Skin of body (tissue), 2 donors: ENCODE data around the gene AP5S1. TPM values are rescaled to one million over a fixed set of nuclear protein-coding genes. Genes with fewer than 3 reads are reported as not detected.

Experiments
- DNase-seq: peaks from one replicate; lab custom pipeline; 2025; lab: John Stamatoyannopoulos, UW
- total RNA-seq: library from RNA; depleted of rRNA; stranded (reverse); fragments of >200 nt; gene quantifications from one replicate; pipeline ENCODE4 v1.2.3, GENCODE V29; 2014

The AP5S1 gene, protein sequence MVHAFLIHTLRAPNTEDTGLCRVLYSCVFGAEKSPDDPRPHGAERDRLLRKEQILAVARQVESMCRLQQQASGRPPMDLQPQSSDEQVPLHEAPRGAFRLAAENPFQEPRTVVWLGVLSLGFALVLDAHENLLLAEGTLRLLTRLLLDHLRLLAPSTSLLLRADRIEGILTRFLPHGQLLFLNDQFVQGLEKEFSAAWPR
- total RNA-seq, result 5.8 TPM

- peak; percentile 95 for DNase-seq
Measured at GRCh38 chr20:3820048-3820900, at the start of gene AP5S1. Gene AP5S1 (plus strand): TSS chr20:3820547. CDS start chr20:3822118, 1,571 bp downstream.

- no peak for DNase-seq
Measured at GRCh38 chr20:3771552-3772058, 48.7 kb upstream of the AP5S1 start.

DNA sequence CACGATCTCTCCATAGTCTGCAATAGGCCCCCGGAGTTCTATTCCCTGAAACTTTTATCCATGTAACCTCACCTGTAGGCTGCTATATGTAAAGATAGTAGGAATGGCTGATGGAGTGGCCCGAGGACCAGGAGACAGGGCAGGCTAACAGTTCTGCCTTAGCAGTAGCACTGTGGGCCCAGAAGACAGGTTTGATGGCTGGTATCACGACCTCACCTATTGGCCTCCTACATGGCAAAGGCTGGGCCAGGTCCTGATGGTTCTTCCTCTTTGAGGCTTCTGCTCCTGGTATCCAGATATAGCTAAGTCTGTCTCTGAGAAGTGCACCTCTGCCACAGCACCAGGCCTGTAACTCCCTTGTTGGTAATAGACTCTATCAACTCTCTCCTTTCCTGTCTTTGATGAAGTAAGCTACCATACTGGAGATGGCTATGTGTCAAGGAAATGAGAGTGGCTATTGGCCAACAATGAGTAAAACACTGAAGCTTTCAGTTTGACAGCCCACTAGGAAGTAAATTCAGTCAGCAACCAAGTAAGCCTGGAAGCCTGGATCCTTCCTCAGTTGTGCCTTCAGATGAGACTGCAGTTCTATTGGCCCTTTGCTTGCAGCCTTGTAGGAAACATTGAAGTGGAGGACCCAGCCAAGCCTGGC is 44.8 kb upstream of the AP5S1 start:
- DNase-seq, result no peak

GRCh38 chr20:3777381-3777715 is 43.0 kb upstream of the AP5S1 start:
- no peak for DNase-seq

DNA sequence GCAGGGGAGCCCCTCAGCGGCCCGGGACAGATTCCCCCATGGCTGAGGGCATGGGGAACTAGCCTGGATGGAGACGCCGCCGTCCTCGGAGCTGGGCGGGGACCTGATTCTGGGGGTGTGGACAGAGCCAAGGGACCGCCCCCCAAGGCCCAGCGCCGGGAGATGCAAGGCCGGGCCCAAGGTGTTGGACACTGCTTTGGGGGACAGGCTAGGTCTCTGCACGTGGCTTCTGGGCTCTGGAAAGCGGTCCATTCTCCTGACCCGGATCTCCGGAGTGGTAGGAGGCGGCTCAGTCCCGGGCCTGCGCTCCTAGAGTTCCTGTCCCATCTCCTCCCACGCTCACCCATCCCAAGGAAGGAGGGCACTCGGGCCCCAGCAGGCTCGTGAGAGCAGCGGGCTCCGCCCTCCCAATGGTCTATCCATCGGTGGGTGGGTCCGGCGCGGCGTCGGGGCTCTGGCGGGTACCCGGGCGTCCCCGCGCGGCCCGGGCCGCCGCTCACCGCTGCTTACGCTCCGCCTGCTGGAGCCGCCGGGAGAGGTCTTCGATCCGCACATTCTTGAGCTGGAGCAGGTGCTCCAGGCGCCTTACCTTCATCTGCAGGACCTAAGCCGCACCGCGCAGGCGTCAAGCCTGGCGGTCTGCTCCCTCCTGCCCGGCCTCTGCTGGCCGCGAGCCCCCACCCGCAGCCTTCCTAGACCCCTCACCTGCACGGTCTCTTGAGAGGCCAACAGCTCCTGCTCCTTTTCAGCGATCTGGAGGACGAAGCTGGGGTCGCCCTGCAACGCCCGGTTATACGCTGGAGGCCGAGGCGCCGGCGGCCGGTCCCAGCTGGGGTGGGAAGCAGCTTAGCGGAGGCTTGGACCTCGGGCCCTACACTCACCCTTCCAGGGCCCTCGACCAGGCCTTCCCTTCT is 42.4 kb upstream of the AP5S1 start:
- DNase-seq, result no peak

GRCh38 chr20:3778976-3779375 is 41.4 kb upstream of the AP5S1 start:
- no peak for DNase-seq

DNA sequence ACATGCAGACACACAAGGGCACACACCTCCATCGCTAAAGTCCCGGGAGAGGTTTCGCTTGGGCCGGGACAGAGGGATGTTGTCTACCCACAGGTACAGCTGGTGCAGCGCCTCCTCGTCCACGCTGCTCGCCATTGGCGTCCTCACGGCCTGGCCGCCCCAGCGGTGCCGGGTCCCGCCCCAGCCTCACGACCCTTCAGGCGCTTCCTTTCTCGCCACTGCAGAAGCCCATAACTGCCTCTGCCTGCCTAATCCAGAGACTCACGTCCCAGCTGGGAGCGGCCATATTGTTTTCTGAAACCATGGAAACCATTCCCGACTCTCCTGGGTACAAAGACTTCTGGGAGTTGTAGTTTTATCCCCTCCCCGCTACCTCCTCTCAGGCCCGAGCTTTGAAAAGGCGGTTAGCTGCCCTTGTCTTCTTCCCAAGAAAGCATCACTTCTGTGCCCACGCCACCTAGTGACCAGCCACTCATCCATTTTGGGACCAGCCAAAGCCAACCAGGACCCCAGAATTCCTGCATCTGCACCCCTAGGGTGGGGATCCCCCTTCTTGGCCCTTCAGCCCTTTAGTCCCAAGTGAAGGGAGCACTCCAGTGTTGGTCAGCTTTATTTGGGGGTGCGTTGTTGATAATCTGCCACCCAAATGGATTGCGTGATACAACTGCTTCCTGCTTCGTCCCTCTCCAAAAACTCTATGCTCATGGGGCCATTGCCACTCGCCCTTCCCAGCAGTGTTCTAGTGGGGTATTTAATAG is 39.0 kb upstream of the AP5S1 start, which contains the start of gene SPEF1:
TSS of gene SPEF1 (minus strand) at position 296 of the 758 bp plus-strand sequence. CDS start at position 135, 161 bp downstream.
- peak; percentile 90 for DNase-seq

GRCh38 chr20:3782597-3782996 is 37.8 kb upstream of the AP5S1 start:
- no peak for DNase-seq

GRCh38 chr20:3783068-3783489 is 37.3 kb upstream of the AP5S1 start:
- no peak for DNase-seq

DNA sequence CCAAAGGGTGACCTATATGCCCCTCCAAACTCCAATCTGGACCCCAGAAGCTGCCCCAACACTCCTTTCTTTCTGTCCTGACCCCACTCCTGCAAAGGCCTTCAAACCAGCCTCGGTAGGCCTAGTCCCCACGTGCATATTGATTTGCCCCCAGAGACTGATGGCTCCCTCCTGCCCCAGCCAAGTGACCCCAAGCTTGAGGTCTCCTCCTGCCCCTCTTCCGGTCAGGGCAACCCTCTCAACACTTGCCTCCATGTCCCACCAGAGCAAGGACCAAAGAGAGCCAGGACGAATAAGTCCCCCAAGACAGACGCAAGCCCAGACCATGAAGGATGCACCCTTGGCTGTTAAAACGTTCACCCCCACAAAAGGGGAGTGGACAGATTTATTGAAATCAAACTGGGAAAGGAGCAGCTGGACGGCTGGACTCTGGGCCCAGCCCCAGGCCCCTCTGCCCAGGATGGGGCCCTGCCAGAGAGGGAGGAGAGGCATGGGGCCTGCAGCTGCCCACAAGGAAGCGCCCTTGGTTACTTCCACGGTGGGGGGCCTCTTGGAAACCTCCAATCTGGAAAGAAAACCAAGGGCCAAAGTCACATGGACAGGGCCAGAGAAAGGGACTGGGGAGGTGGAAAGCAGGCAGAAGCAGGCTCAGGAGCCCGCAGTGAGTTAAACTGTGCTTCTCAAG is 36.7 kb upstream of the AP5S1 start:
- no peak for DNase-seq

DNA sequence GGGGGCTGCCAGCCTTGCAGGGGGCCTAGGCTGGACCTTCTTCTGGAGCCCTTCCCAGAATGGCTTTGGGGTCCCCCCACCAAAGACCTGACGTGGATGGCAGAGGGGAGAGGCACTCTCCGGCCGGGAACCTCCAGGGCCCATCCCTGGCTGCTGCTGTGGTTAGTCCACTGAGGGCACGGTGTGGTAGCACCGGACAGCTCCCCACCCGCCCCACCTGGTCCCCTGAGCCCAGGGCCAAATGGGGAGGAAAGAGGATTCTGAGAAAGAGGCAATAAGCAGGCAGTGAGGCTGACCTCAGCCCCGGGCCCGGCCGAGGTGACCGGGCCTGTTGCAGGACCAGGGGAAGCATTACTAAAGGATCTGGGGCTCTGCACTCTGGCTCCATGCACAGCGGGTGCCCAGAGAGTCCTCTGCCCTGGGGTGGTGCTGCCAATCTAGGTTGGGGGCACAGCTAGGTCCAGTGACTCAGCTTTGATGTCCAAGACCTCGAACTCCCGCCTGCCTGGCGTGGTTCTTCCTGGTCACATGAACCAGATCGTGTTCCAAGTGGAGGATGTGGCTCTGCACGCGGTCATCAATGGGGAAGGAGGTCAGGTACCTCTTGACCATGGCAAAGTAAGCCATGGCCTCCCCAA is 36.0 kb upstream of the AP5S1 start:
- DNase-seq, result no peak

- DNase-seq, result no peak
Measured at GRCh38 chr20:3784863-3785239, 35.5 kb upstream of the AP5S1 start.

- DNase-seq, result no peak
Measured at GRCh38 chr20:3785240-3786125, 34.9 kb upstream of the AP5S1 start.

DNA sequence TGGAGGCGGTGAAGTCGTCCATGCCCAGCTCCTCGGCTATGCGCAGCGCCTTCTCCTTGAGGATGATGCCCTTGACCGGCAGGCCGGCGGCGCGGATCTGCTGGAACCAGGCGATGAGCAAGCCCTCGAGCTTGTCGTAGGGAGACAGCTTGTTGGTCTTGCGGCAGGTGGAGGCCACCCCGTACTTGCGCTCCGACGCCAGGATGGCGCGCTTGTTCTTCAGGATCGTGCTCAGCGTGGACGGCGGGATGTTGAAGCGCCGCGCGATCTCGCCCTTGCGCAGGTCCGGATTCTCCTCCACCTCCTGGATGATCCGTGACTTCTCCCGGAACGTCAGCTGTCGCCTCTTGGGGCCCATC is 34.2 kb upstream of the AP5S1 start:
- DNase-seq, result no peak

- DNase-seq, result peak; percentile 85
Measured at GRCh38 chr20:3786665-3787323, 33.6 kb upstream of the AP5S1 start, which contains the start of gene CENPB. Gene CENPB (minus strand): TSS chr20:3786740. CDS start chr20:3786483, 257 bp downstream.

GRCh38 chr20:3787324-3788014 is 32.9 kb upstream of the AP5S1 start:
- DNase-seq, result no peak

GRCh38 chr20:3788685-3789155 is 31.6 kb upstream of the AP5S1 start:
- DNase-seq, result no peak
